ENCODE measurements around the gene SYT7.

DNA sequence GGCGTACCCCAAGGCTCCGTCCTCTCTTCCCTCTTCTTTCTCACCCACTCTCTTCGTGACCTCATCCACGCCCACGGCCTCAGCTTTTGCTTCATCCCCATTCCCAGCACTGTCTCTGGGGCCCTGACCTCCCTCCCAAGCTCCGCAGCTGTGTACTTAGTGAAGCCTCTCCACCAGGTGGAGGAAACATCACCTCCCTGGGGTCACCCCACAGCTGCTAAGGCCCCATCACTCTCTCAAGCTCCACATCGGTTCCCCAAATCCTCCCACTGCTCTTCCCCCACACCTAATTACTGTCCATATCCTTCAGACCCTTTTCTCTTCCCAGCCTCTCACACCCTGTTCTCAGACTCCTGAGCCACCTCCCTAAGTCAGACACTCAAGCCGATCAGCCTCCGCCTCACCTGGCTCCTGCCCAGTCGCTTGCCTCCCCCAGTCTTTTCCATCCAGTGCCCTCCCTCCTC is 7.9 kb upstream of the SYT7 start:
- TF ChIP-seq, protein P1, sequence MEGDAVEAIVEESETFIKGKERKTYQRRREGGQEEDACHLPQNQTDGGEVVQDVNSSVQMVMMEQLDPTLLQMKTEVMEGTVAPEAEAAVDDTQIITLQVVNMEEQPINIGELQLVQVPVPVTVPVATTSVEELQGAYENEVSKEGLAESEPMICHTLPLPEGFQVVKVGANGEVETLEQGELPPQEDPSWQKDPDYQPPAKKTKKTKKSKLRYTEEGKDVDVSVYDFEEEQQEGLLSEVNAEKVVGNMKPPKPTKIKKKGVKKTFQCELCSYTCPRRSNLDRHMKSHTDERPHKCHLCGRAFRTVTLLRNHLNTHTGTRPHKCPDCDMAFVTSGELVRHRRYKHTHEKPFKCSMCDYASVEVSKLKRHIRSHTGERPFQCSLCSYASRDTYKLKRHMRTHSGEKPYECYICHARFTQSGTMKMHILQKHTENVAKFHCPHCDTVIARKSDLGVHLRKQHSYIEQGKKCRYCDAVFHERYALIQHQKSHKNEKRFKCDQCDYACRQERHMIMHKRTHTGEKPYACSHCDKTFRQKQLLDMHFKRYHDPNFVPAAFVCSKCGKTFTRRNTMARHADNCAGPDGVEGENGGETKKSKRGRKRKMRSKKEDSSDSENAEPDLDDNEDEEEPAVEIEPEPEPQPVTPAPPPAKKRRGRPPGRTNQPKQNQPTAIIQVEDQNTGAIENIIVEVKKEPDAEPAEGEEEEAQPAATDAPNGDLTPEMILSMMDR (IDR thresholded peaks at IDR 0.05) = no peak
- TF ChIP-seq POLR2A (IDR thresholded peaks at IDR 0.05) = no peak
- no peak for TF ChIP-seq POLR2AphosphoS5 (IDR thresholded peaks at IDR 0.05; ENCODE audit: insufficient read depth in 1 of 2, low read depth in 1 of 2)
